PFSK-1 (cell line): Measurements from ENCODE around the gene SORL1.

ENCODE experiments used
- FOXP2 ChIP-seq: optimal IDR thresholded peaks from 2 replicates; pipeline ENCODE3; 2011; ENCODE audit warnings: borderline replicate concordance, control low read depth, inconsistent platforms; ENCODE audit not compliant: insufficient read depth; ENCODE audit errors: extremely low read length, extremely low read depth
- POLR2AphosphoS5 ChIP-seq: IDR thresholded peaks from 2 replicates; pipeline ENCODE4 v1.6.1; 2012; ENCODE audit warnings: low read depth, mild to moderate bottlenecking, control low read depth, low read length, moderate library complexity
- REST ChIP-seq, 2 experiments: IDR thresholded peaks; 2 replicates each; pipeline versions ENCODE4 v1.6.1 to v1.8.0; 2011 to 2012; ENCODE audit warnings: low read depth in 2 of 2, low read length in 2 of 2, control low read depth in 1 of 2, inconsistent platforms in 1 of 2, mild to moderate bottlenecking in 1 of 2, moderate library complexity in 1 of 2; ENCODE audit not compliant: insufficient read depth in 1 of 2
- SIN3A ChIP-seq: IDR thresholded peaks from 2 replicates; pipeline ENCODE4 v1.6.1; 2012; ENCODE audit warnings: mild to moderate bottlenecking, low read length, moderate library complexity, borderline replicate concordance; ENCODE audit not compliant: insufficient read depth
- TAF1 ChIP-seq: IDR thresholded peaks from 2 replicates; pipeline ENCODE4 v1.6.1; 2012; ENCODE audit warnings: low read length, control low read depth, borderline replicate concordance; ENCODE audit not compliant: insufficient read depth

The SORL1 gene

GRCh38 chr11:121449123-121449522 is 3.0 kb upstream of the SORL1 start:
- TF ChIP-seq SIN3A (no peak), REST (IDR thresholded peaks at IDR 0.05; ENCODE audit: insufficient read depth in 1 of 2, low read depth in 2 of 2, low read length in 2 of 2) (no peak), FOXP2 (no peak), TAF1 (no peak), POLR2AphosphoS5 (no peak)

- no peak for TF ChIP-seq SIN3A
- TF ChIP-seq POLR2AphosphoS5: no peak
- TF ChIP-seq TAF1: no peak
- no peak for TF ChIP-seq FOXP2
- TF ChIP-seq REST (IDR thresholded peaks at IDR 0.05; ENCODE audit: insufficient read depth in 1 of 2, low read depth in 2 of 2, low read length in 2 of 2): no peak
Observed at GRCh38 chr11:121449626-121450025, 2.5 kb upstream of the SORL1 start.

GRCh38 chr11:121450401-121450800 is 1.7 kb upstream of the SORL1 start:
- no peak for TF ChIP-seq FOXP2
- no peak for TF ChIP-seq SIN3A
- TF ChIP-seq TAF1: no peak
- no peak for TF ChIP-seq POLR2AphosphoS5
- TF ChIP-seq REST (IDR thresholded peaks at IDR 0.05; ENCODE audit: insufficient read depth in 1 of 2, low read depth in 2 of 2, low read length in 2 of 2): no peak

GRCh38 chr11:121451178-121451985 is 732 bp upstream of the SORL1 start:
- TF ChIP-seq SIN3A (no peak), FOXP2 (no peak), TAF1 (no peak), POLR2AphosphoS5 (no peak), REST (IDR thresholded peaks at IDR 0.05; ENCODE audit: insufficient read depth in 1 of 2, low read depth in 2 of 2, low read length in 2 of 2) (no peak)
